Endothelial cell of umbilical vein (primary cell): ENCODE measurements around the gene CPSF2. TPM values are rescaled to one million over a fixed set of nuclear protein-coding genes. Genes with fewer than 3 reads are reported as not detected.

Experiments
- BruUV-seq: library from RNA; stranded (reverse); fragments of 400-500 nt; replicated peaks from 2 replicates; lab custom pipeline; 2021; lab: Mats Ljungman, UMichigan
- CTCF ChIA-PET: fragments of 300-600, 350-600 bp; sonication (Branson Sonifier 250); formaldehyde crosslinking; loops from one replicate; lab custom pipeline; 2021; ENCODE audit warnings: antibody characterized with exemption, inconsistent platforms; lab: Charles Lee
- POLR2A ChIA-PET: fragments of 300-600, 350-600 bp; sonication (Branson Sonifier 250); formaldehyde crosslinking; loops from one replicate; lab custom pipeline; 2021; ENCODE audit warnings: antibody characterized with exemption, inconsistent platforms; lab: Charles Lee
- DNase-seq: peaks from one replicate; pipeline ENCODE4 v3.0.0-alpha.2; 2011; ENCODE audit warnings: low read depth, low spot score
- FAIRE-seq: peaks from 2 replicates; lab custom pipeline; 2011; peaks lifted over from hg19 to GRCh38; lab: Jason Lieb, UNC
- H2AFZ ChIP-seq: 2 replicates; pipeline ENCODE4 v1.6.0; 2012; ENCODE audit warnings: low read depth, low read length, control low read depth, inconsistent platforms
- H3K27ac ChIP-seq: 2 replicates; pipeline ENCODE4 v1.5.1; 2011; ENCODE audit warnings: low read depth, mild to moderate bottlenecking, control low read depth, low read length, moderate library complexity; ENCODE audit not compliant: insufficient read depth
- H3K27me3 ChIP-seq, 2 experiments: 2 replicates each; pipeline versions ENCODE4 v1.6.0 to v1.6.1; 2011; ENCODE audit warnings: low read length in 2 of 2, mixed read lengths in 1 of 2; ENCODE audit not compliant: control insufficient read depth in 2 of 2, insufficient read depth in 2 of 2
- H3K36me3 ChIP-seq, 2 experiments: 2 replicates in 1 of 2; 3 replicates in 1 of 2; pipeline ENCODE4 v1.5.1; 2011; ENCODE audit warnings: low read length in 2 of 2, mild to moderate bottlenecking in 1 of 2, moderate library complexity in 1 of 2; ENCODE audit not compliant: control insufficient read depth in 2 of 2, insufficient read depth in 2 of 2; ENCODE audit errors: extremely low read depth in 1 of 2
- H3K4me1 ChIP-seq: 3 replicates; pipeline ENCODE4 v1.5.1; 2011; ENCODE audit warnings: mild to moderate bottlenecking, low read length; ENCODE audit not compliant: control insufficient read depth, insufficient read depth; ENCODE audit errors: extremely low read depth
- H3K4me2 ChIP-seq: 2 replicates; pipeline ENCODE4 v1.6.1; 2011; ENCODE audit warnings: low read length, control low read depth, mixed read lengths; ENCODE audit not compliant: insufficient read depth
- H3K4me3 ChIP-seq, 3 experiments: fragments of 200-600 bp in 1 of 3; sonication (generic), shearing (Covaris generic) in 1 of 3; replicated peaks in 1 of 3; 2 replicates each; pipeline ENCODE4 v1.5.1; 2011 to 2016; ENCODE audit warnings: control low read depth in 3 of 3, low read length in 3 of 3, mild to moderate bottlenecking in 2 of 3, inconsistent platforms in 1 of 3, low read depth in 1 of 3, moderate library complexity in 1 of 3; ENCODE audit not compliant: insufficient read depth in 1 of 3
- H3K79me2 ChIP-seq: 2 replicates; pipeline ENCODE4 v1.6.0; 2012; ENCODE audit warnings: low read length, inconsistent platforms; ENCODE audit not compliant: control insufficient read depth, insufficient read depth
- H3K9ac ChIP-seq: replicated peaks from 2 replicates; pipeline ENCODE3; 2011; ENCODE audit warnings: low read length, control low read depth; ENCODE audit not compliant: insufficient read depth; ENCODE audit errors: extremely low read depth
- H3K9me1 ChIP-seq: replicated peaks from 3 replicates; pipeline ENCODE4 v1.6.0; 2011; ENCODE audit warnings: mild to moderate bottlenecking, low read length; ENCODE audit not compliant: control insufficient read depth, insufficient read depth; ENCODE audit errors: extremely low read depth
- H3K9me3 ChIP-seq: replicated peaks from 2 replicates; pipeline ENCODE4 v1.5.1; 2012; ENCODE audit warnings: low read length, inconsistent platforms; ENCODE audit not compliant: control insufficient read depth, insufficient read depth
- H4K20me1 ChIP-seq: replicated peaks from 2 replicates; pipeline ENCODE3; 2011; ENCODE audit warnings: mild to moderate bottlenecking, low read length; ENCODE audit not compliant: control insufficient read depth, insufficient read depth; ENCODE audit errors: extremely low read depth
- EZH2 ChIP-seq: IDR thresholded peaks from 2 replicates; pipeline ENCODE4 v1.6.1; 2012; ENCODE audit warnings: borderline replicate concordance, low read depth, mild to moderate bottlenecking, moderate library complexity, low read length, inconsistent platforms; ENCODE audit not compliant: severe bottlenecking
- FOS ChIP-seq: IDR thresholded peaks from 2 replicates; pipeline ENCODE4 v1.6.1; 2011; ENCODE audit warnings: mild to moderate bottlenecking, low read length, moderate library complexity, borderline replicate concordance; ENCODE audit not compliant: insufficient read depth
- GATA2 ChIP-seq: IDR thresholded peaks from 2 replicates; pipeline ENCODE4 v1.7.0; 2011; ENCODE audit warnings: low read depth, mild to moderate bottlenecking, moderate library complexity, mixed read lengths, low read length; ENCODE audit not compliant: insufficient read length, insufficient read depth
- JUN ChIP-seq: IDR thresholded peaks from 2 replicates; pipeline ENCODE4 v1.6.1; 2011; ENCODE audit warnings: borderline replicate concordance, low read depth; ENCODE audit not compliant: insufficient read length, insufficient read depth
- MAX ChIP-seq: IDR thresholded peaks from 2 replicates; pipeline ENCODE4 v1.6.1; 2011; ENCODE audit not compliant: insufficient read depth, insufficient read length
- MYC ChIP-seq: IDR thresholded peaks from one replicate; pipeline ENCODE4 v1.6.1; 2011; ENCODE audit warnings: mild to moderate bottlenecking, low read depth, low read length
- POLR2A ChIP-seq: IDR thresholded peaks from 2 replicates; pipeline ENCODE4 v1.6.1; 2012; ENCODE audit warnings: low read depth, mild to moderate bottlenecking, control low read depth, low read length
- POLR2AphosphoS5 ChIP-seq: IDR thresholded peaks from 2 replicates; pipeline ENCODE4 v1.6.1; 2012; ENCODE audit warnings: low read depth, mild to moderate bottlenecking, control low read depth, low read length, moderate library complexity; ENCODE audit not compliant: insufficient read depth
- dilution Hi-C: fragments of 300-500 bp; cut with MboI; formaldehyde crosslinking; loops from one replicate; pipeline ENCODE4 v1.15.0; 2019; ENCODE audit warnings: low sequenced_read_pairs; ENCODE audit not compliant: extremely low pct_ligation_motif_present
- intact Hi-C: fragments of 100-400 bp; cut with micrococcal nuclease; formaldehyde crosslinking; loops from one replicate; pipeline ENCODE4 v1.10.0; 2022
- polyA plus RNA-seq, 4 experiments: library from polyadenylated mRNA; depleted of rRNA in 3 of 4; stranded (reverse) in 3 of 4; unstranded in 1 of 4; fragments of >200 nt; gene quantifications; 2 replicates each; pipeline versions ENCODE4 v1.2.1 to v1.2.3, GENCODE V29; 2011 to 2012; ENCODE audit warnings: missing spikeins in 1 of 4
- total RNA-seq: library from RNA; stranded (reverse); gene quantifications from 2 replicates; pipeline ENCODE4 v1.2.3, GENCODE V29; 2021
- TF ChIP-seq, protein P1 (sequence below), 2 donors: IDR thresholded peaks; 1 replicate in 1 of 2; 2 replicates in 1 of 2; pipeline ENCODE4 v1.5.1; 2011; ENCODE audit warnings: low read length in 2 of 2, mild to moderate bottlenecking in 2 of 2, moderate library complexity in 2 of 2, control low read depth in 1 of 2, inconsistent platforms in 1 of 2, low read depth in 1 of 2; ENCODE audit not compliant: insufficient read depth in 1 of 2; ENCODE audit errors: extremely low read depth in 1 of 2

CPSF2 gene
- total and polyA plus RNA-seq, 2 donors (not counting 3 experiments of a cell fraction or from before 2014, with no cell fraction given) = 8.3 to 81.7 TPM

DNA sequence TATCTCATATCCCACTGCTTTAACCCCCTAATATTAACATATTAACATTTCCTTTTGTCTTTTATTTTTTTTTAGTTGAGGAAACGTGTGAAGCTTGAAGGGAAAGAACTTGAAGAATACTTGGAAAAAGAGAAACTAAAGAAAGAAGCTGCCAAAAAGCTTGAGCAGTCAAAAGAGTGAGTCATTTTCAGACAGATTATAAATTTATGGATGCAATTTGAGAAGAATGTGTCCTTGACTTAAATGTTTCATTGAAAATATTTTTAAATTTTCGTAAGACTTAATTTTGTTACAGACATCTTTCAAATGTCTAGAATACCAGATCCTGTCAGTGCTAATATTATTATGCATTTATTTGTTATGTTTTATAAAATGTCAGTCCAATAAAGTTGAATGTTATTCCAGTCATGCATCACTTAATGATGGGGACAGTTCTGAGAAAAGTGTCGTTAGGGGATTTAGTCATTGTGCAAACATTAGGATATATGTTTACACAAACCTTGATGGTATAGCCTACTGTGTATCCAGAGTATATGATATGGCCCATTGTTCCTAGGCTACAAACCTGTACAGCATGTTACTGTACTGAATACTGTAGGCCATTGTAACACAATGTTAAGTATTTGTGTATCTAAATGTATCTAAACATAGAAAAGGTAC, 32.6 kb downstream of the CPSF2 start:
- no peaks in the 10 kb centered on the region for H4K20me1 ChIP-seq
- TF ChIP-seq MYC (no peak), MAX (no peak), JUN (no peak), GATA2 (no peak), EZH2 (no peak), POLR2A (no peak), FOS (no peak), POLR2AphosphoS5 (no peak)
- TF ChIP-seq, protein P1, sequence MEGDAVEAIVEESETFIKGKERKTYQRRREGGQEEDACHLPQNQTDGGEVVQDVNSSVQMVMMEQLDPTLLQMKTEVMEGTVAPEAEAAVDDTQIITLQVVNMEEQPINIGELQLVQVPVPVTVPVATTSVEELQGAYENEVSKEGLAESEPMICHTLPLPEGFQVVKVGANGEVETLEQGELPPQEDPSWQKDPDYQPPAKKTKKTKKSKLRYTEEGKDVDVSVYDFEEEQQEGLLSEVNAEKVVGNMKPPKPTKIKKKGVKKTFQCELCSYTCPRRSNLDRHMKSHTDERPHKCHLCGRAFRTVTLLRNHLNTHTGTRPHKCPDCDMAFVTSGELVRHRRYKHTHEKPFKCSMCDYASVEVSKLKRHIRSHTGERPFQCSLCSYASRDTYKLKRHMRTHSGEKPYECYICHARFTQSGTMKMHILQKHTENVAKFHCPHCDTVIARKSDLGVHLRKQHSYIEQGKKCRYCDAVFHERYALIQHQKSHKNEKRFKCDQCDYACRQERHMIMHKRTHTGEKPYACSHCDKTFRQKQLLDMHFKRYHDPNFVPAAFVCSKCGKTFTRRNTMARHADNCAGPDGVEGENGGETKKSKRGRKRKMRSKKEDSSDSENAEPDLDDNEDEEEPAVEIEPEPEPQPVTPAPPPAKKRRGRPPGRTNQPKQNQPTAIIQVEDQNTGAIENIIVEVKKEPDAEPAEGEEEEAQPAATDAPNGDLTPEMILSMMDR (IDR thresholded peaks at IDR 0.05; ENCODE audit: extremely low read depth in 1 of 2, insufficient read depth in 1 of 2, low read depth in 1 of 2, low read length in 2 of 2) = no peak
- no peak overlapping the region for H3K9ac ChIP-seq
- dilution Hi-C loops (no loop called here), intact Hi-C loops (loop anchor here (5.0 kb wide), 1 partner anchor 303 kb away; no protein-coding TSS in a partner anchor)
- H3K4me2 ChIP-seq = no peak overlapping the region
- H2AFZ ChIP-seq = no peak overlapping the region
- H3K4me3 ChIP-seq = no peak overlapping the region
- H3K36me3 ChIP-seq = peaks cover 7 to 10% of the 10 kb centered on the region in 2 experiments
- FAIRE-seq = no peak
- H3K79me2 ChIP-seq = no peaks in the 10 kb centered on the region
- no peak overlapping the region for H3K27ac ChIP-seq
- H3K27me3 ChIP-seq = no peaks in the 10 kb centered on the region
- ChIA-PET POLR2A (no interaction called here), CTCF (interaction anchor here (0.6 to 1.7 kb wide), 5 partner anchors 15 to 648 kb away, joined by 3 to 5 read pairs (median 4); no protein-coding TSS in a partner anchor)
- no TSS peak for BruUV-seq
- H3K4me1 ChIP-seq = no peaks in the 10 kb centered on the region
- H3K9me1 ChIP-seq = no peaks in the 10 kb centered on the region
- DNase-seq = no peak
- no peaks in the 10 kb centered on the region for H3K9me3 ChIP-seq
